Endothelial cell of umbilical vein (primary cell): ENCODE results near the gene SLC16A6. TPM values are rescaled to one million over a fixed set of nuclear protein-coding genes. Genes with fewer than 3 reads are reported as not detected.
"Not testable (repeated sequence)": the region's sequence is repeated elsewhere in the genome, so short reads cannot be mapped to it uniquely, and the experiment has no call there.

Source experiments
- BruUV-seq: library from RNA; stranded (reverse); fragments of 400-500 nt; replicated peaks from 2 replicates; lab custom pipeline; 2021; lab: Mats Ljungman, UMichigan
- CTCF ChIA-PET: fragments of 300-600, 350-600 bp; sonication (Branson Sonifier 250); formaldehyde crosslinking; loops from one replicate; lab custom pipeline; 2021; ENCODE audit warnings: antibody characterized with exemption, inconsistent platforms; lab: Charles Lee
- POLR2A ChIA-PET: fragments of 300-600, 350-600 bp; sonication (Branson Sonifier 250); formaldehyde crosslinking; loops from one replicate; lab custom pipeline; 2021; ENCODE audit warnings: antibody characterized with exemption, inconsistent platforms; lab: Charles Lee
- DNase-seq: peaks from one replicate; pipeline ENCODE4 v3.0.0-alpha.2; 2011; ENCODE audit warnings: low read depth, low spot score
- FAIRE-seq: peaks from 2 replicates; lab custom pipeline; 2011; peaks lifted over from hg19 to GRCh38; lab: Jason Lieb, UNC
- H2AFZ ChIP-seq: 2 replicates; pipeline ENCODE4 v1.6.0; 2012; ENCODE audit warnings: low read depth, low read length, control low read depth, inconsistent platforms
- H3K27ac ChIP-seq: 2 replicates; pipeline ENCODE4 v1.5.1; 2011; ENCODE audit warnings: low read depth, mild to moderate bottlenecking, control low read depth, low read length, moderate library complexity; ENCODE audit not compliant: insufficient read depth
- H3K27me3 ChIP-seq, 2 experiments: 2 replicates each; pipeline versions ENCODE4 v1.6.0 to v1.6.1; 2011; ENCODE audit warnings: low read length in 2 of 2, mixed read lengths in 1 of 2; ENCODE audit not compliant: control insufficient read depth in 2 of 2, insufficient read depth in 2 of 2
- H3K36me3 ChIP-seq, 2 experiments: 2 replicates in 1 of 2; 3 replicates in 1 of 2; pipeline ENCODE4 v1.5.1; 2011; ENCODE audit warnings: low read length in 2 of 2, mild to moderate bottlenecking in 1 of 2, moderate library complexity in 1 of 2; ENCODE audit not compliant: control insufficient read depth in 2 of 2, insufficient read depth in 2 of 2; ENCODE audit errors: extremely low read depth in 1 of 2
- H3K4me1 ChIP-seq: 3 replicates; pipeline ENCODE4 v1.5.1; 2011; ENCODE audit warnings: mild to moderate bottlenecking, low read length; ENCODE audit not compliant: control insufficient read depth, insufficient read depth; ENCODE audit errors: extremely low read depth
- H3K4me2 ChIP-seq: 2 replicates; pipeline ENCODE4 v1.6.1; 2011; ENCODE audit warnings: low read length, control low read depth, mixed read lengths; ENCODE audit not compliant: insufficient read depth
- H3K4me3 ChIP-seq, 3 experiments: fragments of 200-600 bp in 1 of 3; sonication (generic), shearing (Covaris generic) in 1 of 3; replicated peaks in 1 of 3; 2 replicates each; pipeline ENCODE4 v1.5.1; 2011 to 2016; ENCODE audit warnings: control low read depth in 3 of 3, low read length in 3 of 3, mild to moderate bottlenecking in 2 of 3, inconsistent platforms in 1 of 3, low read depth in 1 of 3, moderate library complexity in 1 of 3; ENCODE audit not compliant: insufficient read depth in 1 of 3
- H3K79me2 ChIP-seq: 2 replicates; pipeline ENCODE4 v1.6.0; 2012; ENCODE audit warnings: low read length, inconsistent platforms; ENCODE audit not compliant: control insufficient read depth, insufficient read depth
- H3K9ac ChIP-seq: replicated peaks from 2 replicates; pipeline ENCODE3; 2011; ENCODE audit warnings: low read length, control low read depth; ENCODE audit not compliant: insufficient read depth; ENCODE audit errors: extremely low read depth
- H3K9me1 ChIP-seq: replicated peaks from 3 replicates; pipeline ENCODE4 v1.6.0; 2011; ENCODE audit warnings: mild to moderate bottlenecking, low read length; ENCODE audit not compliant: control insufficient read depth, insufficient read depth; ENCODE audit errors: extremely low read depth
- H3K9me3 ChIP-seq: replicated peaks from 2 replicates; pipeline ENCODE4 v1.5.1; 2012; ENCODE audit warnings: low read length, inconsistent platforms; ENCODE audit not compliant: control insufficient read depth, insufficient read depth
- H4K20me1 ChIP-seq: replicated peaks from 2 replicates; pipeline ENCODE3; 2011; ENCODE audit warnings: mild to moderate bottlenecking, low read length; ENCODE audit not compliant: control insufficient read depth, insufficient read depth; ENCODE audit errors: extremely low read depth
- dilution Hi-C: fragments of 300-500 bp; cut with MboI; formaldehyde crosslinking; loops from one replicate; pipeline ENCODE4 v1.15.0; 2019; ENCODE audit warnings: low sequenced_read_pairs; ENCODE audit not compliant: extremely low pct_ligation_motif_present
- intact Hi-C: fragments of 100-400 bp; cut with micrococcal nuclease; formaldehyde crosslinking; loops from one replicate; pipeline ENCODE4 v1.10.0; 2022
- polyA plus RNA-seq, 4 experiments: library from polyadenylated mRNA; depleted of rRNA in 3 of 4; stranded (reverse) in 3 of 4; unstranded in 1 of 4; fragments of >200 nt; gene quantifications; 2 replicates each; pipeline versions ENCODE4 v1.2.1 to v1.2.3, GENCODE V29; 2011 to 2012; ENCODE audit warnings: missing spikeins in 1 of 4
- total RNA-seq: library from RNA; stranded (reverse); gene quantifications from 2 replicates; pipeline ENCODE4 v1.2.3, GENCODE V29; 2021

SLC16A6 gene
- total and polyA plus RNA-seq, 2 donors (not counting 3 experiments of a cell fraction or from before 2014, with no cell fraction given) = 0.65 to 0.91 TPM

DNA sequence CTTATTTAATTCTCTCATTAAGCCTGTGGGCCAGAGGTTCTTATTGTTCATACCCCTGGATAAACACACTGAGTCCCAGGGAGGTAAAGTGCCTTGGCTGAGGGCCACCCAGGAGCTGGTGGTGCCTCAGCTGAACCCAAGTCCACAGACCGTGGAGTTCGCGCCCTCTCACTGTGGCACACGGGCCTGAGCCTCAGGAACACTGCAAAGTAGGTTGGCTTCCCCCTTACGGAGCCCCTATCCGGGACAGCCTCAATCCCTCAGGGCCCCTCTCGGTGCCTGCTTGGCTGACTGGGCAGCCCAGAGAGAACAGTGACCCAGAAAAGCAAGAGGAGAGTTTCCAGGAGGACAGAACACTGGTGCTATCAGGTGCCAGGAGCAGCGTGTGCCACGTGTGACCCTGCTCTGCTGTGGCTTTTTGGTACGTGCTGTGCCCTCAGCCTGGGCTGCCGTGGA lies 55.6 kb downstream of the SLC16A6 start:
- H3K4me2 ChIP-seq, H2AFZ ChIP-seq, H3K4me3 ChIP-seq, H3K9me1 ChIP-seq, POLR2A ChIA-PET, H3K27ac ChIP-seq, H3K27me3 ChIP-seq, H3K9ac ChIP-seq, DNase-seq, H3K4me1 ChIP-seq, H4K20me1 ChIP-seq, intact Hi-C loops, FAIRE-seq, dilution Hi-C loops, H3K79me2 ChIP-seq, H3K9me3 ChIP-seq, H3K36me3 ChIP-seq, CTCF ChIA-PET, BruUV-seq: not testable (repeated sequence)

DNA sequence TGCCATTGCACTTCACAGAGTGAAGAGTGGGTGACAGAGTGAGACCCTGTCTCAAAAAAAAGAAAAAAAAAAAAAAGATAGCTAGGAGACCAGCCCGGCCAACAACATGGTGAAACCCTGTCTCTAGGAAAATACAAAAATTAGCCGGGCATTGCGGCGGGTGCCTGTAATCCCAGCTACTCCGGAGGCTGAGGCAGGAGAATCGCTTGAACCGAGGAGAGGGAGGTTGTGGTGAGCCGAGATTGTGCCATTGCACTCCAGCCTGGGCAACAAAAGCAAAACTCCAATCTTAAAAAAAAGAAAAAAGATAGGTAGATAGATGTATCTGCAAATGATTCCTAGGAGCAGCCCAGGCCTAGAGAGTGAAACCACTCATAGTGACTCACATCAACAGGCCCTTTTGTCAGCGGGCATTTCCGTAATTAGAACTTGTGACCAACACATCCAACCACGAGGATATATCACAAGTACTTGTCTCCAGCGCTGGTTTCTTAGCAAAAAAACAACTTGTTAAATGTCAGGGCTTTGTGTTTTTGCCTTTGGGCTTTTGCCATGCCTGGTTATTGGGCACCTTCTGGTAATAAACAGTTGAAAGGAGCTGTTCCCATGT lies 56.1 kb downstream of the SLC16A6 start:
- not testable (repeated sequence) for H3K4me1 ChIP-seq

GRCh38 chr17:68232741-68233140 lies 58.2 kb downstream of the SLC16A6 start:
- CTCF ChIA-PET, FAIRE-seq, H3K4me3 ChIP-seq, H3K36me3 ChIP-seq, DNase-seq, dilution Hi-C loops, H3K9me3 ChIP-seq, intact Hi-C loops, H3K79me2 ChIP-seq, H3K9ac ChIP-seq, H3K4me2 ChIP-seq, H2AFZ ChIP-seq, H4K20me1 ChIP-seq, H3K27me3 ChIP-seq, H3K9me1 ChIP-seq, BruUV-seq, H3K27ac ChIP-seq, H3K4me1 ChIP-seq: not testable (repeated sequence)
- POLR2A ChIA-PET = interaction anchor here (0.6 to 0.7 kb wide), 2 partner anchors 14 to 57 kb away, joined by 3 read pairs; no protein-coding TSS in a partner anchor

More for the DNA sequence above, 56.1 kb downstream of the SLC16A6 start:
- CTCF ChIA-PET, POLR2A ChIA-PET, H3K27ac ChIP-seq, H2AFZ ChIP-seq, BruUV-seq, H3K27me3 ChIP-seq, H4K20me1 ChIP-seq, H3K9me3 ChIP-seq, H3K9ac ChIP-seq, intact Hi-C loops, dilution Hi-C loops, DNase-seq, H3K36me3 ChIP-seq, H3K4me3 ChIP-seq, H3K4me2 ChIP-seq, H3K9me1 ChIP-seq, H3K79me2 ChIP-seq: not testable (repeated sequence)
- peak; percentile 31 for FAIRE-seq
